ENCODE results near the gene FOXE3. TPM values are rescaled to one million over a fixed set of nuclear protein-coding genes. Genes with fewer than 3 reads are reported as not detected.

Gene FOXE3
- total and polyA plus RNA-seq, 10 of the 15 experiments (the other 5 are each of a cell fraction or from before 2014, with no cell fraction given) = 0.13 TPM; not detected in 9

- 0 out of 2 replicates have a peak, but pooled peaks have one; percentile 28 for TF ChIP-seq ZNF687 (IDR thresholded peaks at IDR 0.05)
- peak; percentile 33; the same call in 1 of the 2 replicates for TF ChIP-seq HCFC1 (IDR thresholded peaks at IDR 0.05; ENCODE audit: low read length)
- TF ChIP-seq SUZ12 (IDR thresholded peaks at IDR 0.05; ENCODE audit: unreplicated experiment) = no peak
- no peak for TF ChIP-seq JUND (IDR thresholded peaks at IDR 0.05; ENCODE audit: low read depth, low read length)
- TF ChIP-seq ZZZ3 (IDR thresholded peaks at IDR 0.05; ENCODE audit: control insufficient read depth, insufficient read length, low read depth) = no peak
- peak; percentile 62 for TF ChIP-seq POLR2A (IDR thresholded peaks at IDR 0.05; ENCODE audit: low read depth, low read length)
- TF ChIP-seq MYB (IDR thresholded peaks at IDR 0.05; ENCODE audit: borderline replicate concordance, low read depth, low read length) = peak; percentile 25; the same call in 1 of the 2 replicates
- no peak for TF ChIP-seq ZNF217 (IDR thresholded peaks at IDR 0.05)
- TF ChIP-seq SMARCA5 (IDR thresholded peaks at IDR 0.05) = peak; percentile 98
- no peak for TF ChIP-seq DPF2 (IDR thresholded peaks at IDR 0.05)
- no peak for TF ChIP-seq CUX1 (IDR thresholded peaks at IDR 0.05; ENCODE audit: insufficient replicate concordance, low read depth, low read length)
- TF ChIP-seq IKZF2 (IDR thresholded peaks at IDR 0.05) = peak in 1 of 2 experiments; percentile 25; a peak in 1 of 4 replicates
- TF ChIP-seq SIX5 (IDR thresholded peaks at IDR 0.05; ENCODE audit: low read depth, low read length, severe bottlenecking) = no peak
- TF ChIP-seq PKNOX1 (IDR thresholded peaks at IDR 0.05) = 0 out of 2 replicates have a peak, but pooled peaks have one; percentile 6
- TF ChIP-seq SPI1 (IDR thresholded peaks at IDR 0.05; ENCODE audit: borderline replicate concordance, insufficient read depth, low read depth, low read length) = 0 out of 2 replicates have a peak, but pooled peaks have one; percentile 27
- peak; percentile 67 for TF ChIP-seq NR2C1 (IDR thresholded peaks at IDR 0.05)
- no peak for TF ChIP-seq ZBED1 (IDR thresholded peaks at IDR 0.05; ENCODE audit: borderline replicate concordance)
- TF ChIP-seq MLLT1 (IDR thresholded peaks at IDR 0.05) = peak; percentile 47; the same call in 1 of the 2 replicates
- peak; percentile 66 for TF ChIP-seq MXI1 (IDR thresholded peaks at IDR 0.05; ENCODE audit: low read depth, low read length)
Observed at GRCh38 chr1:47436304-47436978, 20.4 kb downstream of the FOXE3 start (continued).
